Keratinocyte (primary cell): ENCODE results near the gene ZFYVE28. TPM values are rescaled to one million over a fixed set of nuclear protein-coding genes. Genes with fewer than 3 reads are reported as not detected.

Source experiments
- DNase-seq: peaks from one replicate; pipeline ENCODE4 v3.0.0-alpha.2; 2011; ENCODE audit warnings: low read depth, missing footprints, low spot score
- FAIRE-seq: peaks from 2 replicates; lab custom pipeline; 2011; peaks lifted over from hg19 to GRCh38; lab: Jason Lieb, UNC
- H2AFZ ChIP-seq: 2 replicates; pipeline ENCODE4 v1.6.0; 2012; ENCODE audit warnings: low read length, control low read depth, inconsistent platforms; ENCODE audit not compliant: control insufficient read depth
- H3K27ac ChIP-seq: 2 replicates; pipeline ENCODE4 v1.5.1; 2011; ENCODE audit warnings: low read length; ENCODE audit not compliant: control insufficient read depth, insufficient read depth
- H3K27me3 ChIP-seq: 3 replicates; pipeline ENCODE4 v1.6.0; 2011; ENCODE audit warnings: low read length; ENCODE audit not compliant: control insufficient read depth, insufficient read depth; ENCODE audit errors: extremely low read depth
- H3K36me3 ChIP-seq, 2 experiments: 2 replicates in 1 of 2; 3 replicates in 1 of 2; pipeline ENCODE4 v1.5.1; 2011; ENCODE audit warnings: low read length in 2 of 2, mild to moderate bottlenecking in 1 of 2; ENCODE audit not compliant: control insufficient read depth in 2 of 2, insufficient read depth in 2 of 2; ENCODE audit errors: extremely low read depth in 1 of 2
- H3K4me1 ChIP-seq: 3 replicates; pipeline ENCODE4 v1.5.1; 2011; ENCODE audit warnings: low read length; ENCODE audit not compliant: control insufficient read depth, insufficient read depth; ENCODE audit errors: extremely low read depth
- H3K4me2 ChIP-seq: 3 replicates; pipeline ENCODE4 v1.6.0; 2011; ENCODE audit warnings: low read depth, low read length; ENCODE audit not compliant: control insufficient read depth, insufficient read depth; ENCODE audit errors: extremely low read depth
- H3K4me3 ChIP-seq, 3 experiments: fragments of 200-600 bp in 1 of 3; sonication (generic) in 1 of 3; 2 replicates in 2 of 3; 3 replicates in 1 of 3; pipeline ENCODE4 v1.5.1; 2011 to 2016; ENCODE audit warnings: low read length in 3 of 3, mild to moderate bottlenecking in 3 of 3, control low read depth in 2 of 3, inconsistent platforms in 1 of 3, low read depth in 1 of 3, mixed read lengths in 1 of 3, mixed run types in 1 of 3, moderate library complexity in 1 of 3; ENCODE audit not compliant: control insufficient read depth in 2 of 3, insufficient read depth in 2 of 3; ENCODE audit errors: extremely low read depth in 1 of 3
- H3K79me2 ChIP-seq: 2 replicates; pipeline ENCODE4 v1.6.0; 2012; ENCODE audit warnings: low read length; ENCODE audit not compliant: control insufficient read depth, insufficient read depth
- H3K9ac ChIP-seq: 3 replicates; pipeline ENCODE4 v1.6.0; 2011; ENCODE audit warnings: low read length; ENCODE audit not compliant: control insufficient read depth, insufficient read depth; ENCODE audit errors: extremely low read depth
- H3K9me1 ChIP-seq: 3 replicates; pipeline ENCODE4 v1.6.0; 2011; ENCODE audit warnings: low read length; ENCODE audit not compliant: control insufficient read depth, insufficient read depth; ENCODE audit errors: extremely low read depth
- H3K9me3 ChIP-seq: 2 replicates; pipeline ENCODE4 v1.5.1; 2012; ENCODE audit warnings: low read depth, low read length; ENCODE audit not compliant: control insufficient read depth
- H4K20me1 ChIP-seq: 3 replicates; pipeline ENCODE4 v1.6.0; 2011; ENCODE audit warnings: low read length; ENCODE audit not compliant: control insufficient read depth, insufficient read depth; ENCODE audit errors: extremely low read depth
- EZH2 ChIP-seq: IDR thresholded peaks from one replicate; pipeline ENCODE4 v1.6.1; 2012; ENCODE audit warnings: inconsistent platforms, mild to moderate bottlenecking, low read length, moderate library complexity
- dilution Hi-C: fragments of 300-500 bp; cut with MboI; formaldehyde crosslinking; loops from one replicate; pipeline ENCODE4 v1.7.0; 2020; ENCODE audit warnings: low sequenced_read_pairs; ENCODE audit not compliant: extremely low pct_ligation_motif_present
- polyA plus RNA-seq, 5 experiments: library from polyadenylated mRNA; depleted of rRNA in 3 of 5; stranded (reverse) in 3 of 5; stranded (forward) in 1 of 5; unstranded in 1 of 5; fragments of >200 nt; gene quantifications; 1 replicate in 1 of 5; 2 replicates in 3 of 5; 3 replicates in 1 of 5; pipeline versions ENCODE4 v1.2.1 to v1.2.3, GENCODE V29; 2011 to 2012; ENCODE audit warnings: missing spikeins in 2 of 5, low read depth in 1 of 5, low replicate concordance in 1 of 5
- TF ChIP-seq, protein P1 (sequence below), 3 experiments: IDR thresholded peaks in 1 of 3; conservative IDR thresholded peaks in 1 of 3; optimal IDR thresholded peaks in 1 of 3; 2 replicates in 2 of 3; 3 replicates in 1 of 3; pipeline versions ENCODE3 to v1.5.1; 2011; ENCODE audit warnings: low read length in 3 of 3, mild to moderate bottlenecking in 3 of 3, moderate library complexity in 2 of 3, control low read depth in 1 of 3, inconsistent platforms in 1 of 3; ENCODE audit not compliant: insufficient read depth in 2 of 3; ENCODE audit errors: extremely low read depth in 1 of 3

Gene ZFYVE28
- polyA plus RNA-seq, 1 donor (not counting 4 experiments of a cell fraction or from before 2014, with no cell fraction given), result 0.33 TPM

DNA sequence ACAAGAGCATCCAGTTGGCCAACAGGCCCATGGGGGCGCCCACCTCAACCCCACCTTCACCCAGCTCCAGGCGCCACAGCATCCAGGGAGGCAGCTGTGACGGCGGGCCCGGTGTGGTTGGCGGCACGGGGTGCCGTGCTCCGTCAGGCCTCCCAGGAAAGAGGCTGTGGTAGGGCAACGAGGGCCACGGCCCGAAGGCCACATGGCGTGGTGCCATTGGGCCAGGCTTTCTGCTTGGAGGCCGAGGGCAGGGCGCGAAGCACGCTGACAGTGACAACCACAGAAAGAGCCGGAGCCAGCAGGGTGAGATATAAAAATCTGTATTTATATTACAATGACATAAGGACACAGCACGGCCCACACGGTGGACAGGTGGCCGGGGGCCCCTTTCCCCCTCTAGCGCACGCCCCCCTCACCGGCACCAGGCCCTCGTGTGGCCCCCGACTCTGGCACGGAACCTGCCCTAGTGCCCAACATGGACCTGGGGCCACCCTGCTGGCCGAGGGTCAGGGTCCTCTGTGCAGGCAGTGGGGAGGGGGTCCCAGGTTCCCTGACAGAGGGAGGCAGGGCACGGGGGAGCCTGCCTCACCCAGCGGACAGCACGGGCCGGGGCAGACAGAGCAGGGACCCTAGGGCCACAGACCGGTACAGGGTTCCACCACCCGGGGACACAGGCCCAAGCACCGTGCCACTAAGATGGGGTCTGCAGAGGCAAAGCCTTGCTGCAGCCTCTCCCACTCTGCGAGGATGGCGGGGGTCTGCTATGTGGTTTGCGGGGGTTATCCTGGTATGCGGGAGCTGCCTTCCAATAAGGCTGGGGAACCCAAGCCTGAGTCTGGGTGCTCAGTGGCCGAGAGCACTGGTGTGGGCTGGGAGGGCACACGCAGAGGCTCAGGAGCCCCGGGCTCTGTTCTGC, 171.1 kb downstream of the ZFYVE28 start:
- FAIRE-seq (no peak), DNase-seq (no peak)
- Histone ChIP-seq H3K9me1 (no peaks in the 10 kb centered on the region), H3K9me3 (no peaks in the 10 kb centered on the region), H3K4me1 (no peaks in the 10 kb centered on the region), H3K4me2 (no peak overlapping the region), H3K9ac (no peak overlapping the region), H2AFZ (no peak overlapping the region), H4K20me1 (no peaks in the 10 kb centered on the region), H3K36me3 (peaks cover 0 to 17% of the 10 kb centered on the region in 2 experiments), H3K4me3 (no peak overlapping the region), H3K27ac (no peak overlapping the region), H3K27me3 (no peaks in the 10 kb centered on the region), H3K79me2 (no peaks in the 10 kb centered on the region)
- TF ChIP-seq, protein P1, sequence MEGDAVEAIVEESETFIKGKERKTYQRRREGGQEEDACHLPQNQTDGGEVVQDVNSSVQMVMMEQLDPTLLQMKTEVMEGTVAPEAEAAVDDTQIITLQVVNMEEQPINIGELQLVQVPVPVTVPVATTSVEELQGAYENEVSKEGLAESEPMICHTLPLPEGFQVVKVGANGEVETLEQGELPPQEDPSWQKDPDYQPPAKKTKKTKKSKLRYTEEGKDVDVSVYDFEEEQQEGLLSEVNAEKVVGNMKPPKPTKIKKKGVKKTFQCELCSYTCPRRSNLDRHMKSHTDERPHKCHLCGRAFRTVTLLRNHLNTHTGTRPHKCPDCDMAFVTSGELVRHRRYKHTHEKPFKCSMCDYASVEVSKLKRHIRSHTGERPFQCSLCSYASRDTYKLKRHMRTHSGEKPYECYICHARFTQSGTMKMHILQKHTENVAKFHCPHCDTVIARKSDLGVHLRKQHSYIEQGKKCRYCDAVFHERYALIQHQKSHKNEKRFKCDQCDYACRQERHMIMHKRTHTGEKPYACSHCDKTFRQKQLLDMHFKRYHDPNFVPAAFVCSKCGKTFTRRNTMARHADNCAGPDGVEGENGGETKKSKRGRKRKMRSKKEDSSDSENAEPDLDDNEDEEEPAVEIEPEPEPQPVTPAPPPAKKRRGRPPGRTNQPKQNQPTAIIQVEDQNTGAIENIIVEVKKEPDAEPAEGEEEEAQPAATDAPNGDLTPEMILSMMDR (optimal IDR thresholded peaks at IDR 0.05 in 1 of 3, IDR thresholded peaks at IDR 0.05 in 1 of 3, conservative IDR thresholded peaks at IDR 0.05 in 1 of 3; ENCODE audit: extremely low read depth in 1 of 3, insufficient read depth in 2 of 3, low read length in 3 of 3), result no peak
- TF ChIP-seq EZH2, result no peak
- dilution Hi-C loops, result no loop called here

DNA sequence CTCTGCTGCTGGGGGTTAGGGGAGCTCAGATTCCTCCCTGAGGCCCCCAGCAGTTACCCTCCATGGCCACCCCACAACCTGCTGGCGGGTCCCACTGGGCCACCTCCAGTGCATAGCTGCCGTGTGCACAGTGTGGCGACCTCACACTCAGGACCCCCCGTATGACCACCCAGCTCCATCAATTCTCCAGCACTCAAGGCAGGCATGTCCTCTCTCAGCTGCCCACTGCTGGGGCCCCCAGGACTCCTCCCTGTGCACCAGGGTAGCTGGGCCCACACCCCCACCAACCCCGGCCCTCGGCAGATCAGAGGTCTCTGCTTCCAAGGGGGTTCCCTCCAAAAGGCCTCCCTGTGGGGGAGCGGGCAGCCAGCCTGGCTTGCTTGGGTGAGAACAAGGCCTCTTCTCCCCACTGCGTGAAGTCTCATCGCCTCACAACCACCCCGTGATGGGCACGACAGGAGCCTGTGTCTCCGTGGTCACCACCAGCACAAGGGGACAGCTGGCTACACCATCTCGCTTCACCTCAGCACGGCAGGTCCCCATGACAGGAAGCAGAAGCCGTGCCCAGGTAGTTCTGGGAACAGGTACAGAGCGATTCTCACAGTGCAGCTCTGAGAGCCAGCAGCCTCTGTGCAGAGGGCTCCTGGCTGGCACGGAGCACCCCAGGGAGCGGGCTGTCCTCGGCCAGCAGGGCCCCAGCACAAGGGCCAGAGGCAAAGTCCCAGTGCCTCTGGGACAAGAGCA, 171.9 kb downstream of the ZFYVE28 start:
- Histone ChIP-seq H3K4me1 (no peaks in the 10 kb centered on the region), H3K4me3 (no peak overlapping the region), H3K36me3 (peaks cover 0 to 17% of the 10 kb centered on the region in 2 experiments), H4K20me1 (no peaks in the 10 kb centered on the region), H3K4me2 (no peak overlapping the region), H2AFZ (no peak overlapping the region), H3K27ac (no peak overlapping the region), H3K9me1 (no peaks in the 10 kb centered on the region), H3K79me2 (peaks cover under 1% of the 10 kb centered on the region), H3K9ac (no peak overlapping the region), H3K9me3 (no peaks in the 10 kb centered on the region), H3K27me3 (no peaks in the 10 kb centered on the region)
- TF ChIP-seq, protein P1 (optimal IDR thresholded peaks at IDR 0.05 in 1 of 3, IDR thresholded peaks at IDR 0.05 in 1 of 3, conservative IDR thresholded peaks at IDR 0.05 in 1 of 3; ENCODE audit: extremely low read depth in 1 of 3, insufficient read depth in 2 of 3, low read length in 3 of 3), result no peak
- TF ChIP-seq EZH2, result no peak
- dilution Hi-C loops, result no loop called here
- FAIRE-seq, result no peak
- DNase-seq, result no peak
